GM18508 (cell line): ENCODE results near the gene XRCC1.
"Not testable (repeated sequence)": the region's sequence is repeated elsewhere in the genome, so short reads cannot be mapped to it uniquely, and the experiment has no call there.

Source experiments
- ATAC-seq: cut with Tn5 transposase; IDR thresholded peaks from one replicate; pipeline ENCODE4 v1.9.1; 2021; ENCODE audit warnings: moderate number of reproducible peaks; ENCODE audit not compliant: insufficient read depth, unreplicated experiment

Gene XRCC1

DNA sequence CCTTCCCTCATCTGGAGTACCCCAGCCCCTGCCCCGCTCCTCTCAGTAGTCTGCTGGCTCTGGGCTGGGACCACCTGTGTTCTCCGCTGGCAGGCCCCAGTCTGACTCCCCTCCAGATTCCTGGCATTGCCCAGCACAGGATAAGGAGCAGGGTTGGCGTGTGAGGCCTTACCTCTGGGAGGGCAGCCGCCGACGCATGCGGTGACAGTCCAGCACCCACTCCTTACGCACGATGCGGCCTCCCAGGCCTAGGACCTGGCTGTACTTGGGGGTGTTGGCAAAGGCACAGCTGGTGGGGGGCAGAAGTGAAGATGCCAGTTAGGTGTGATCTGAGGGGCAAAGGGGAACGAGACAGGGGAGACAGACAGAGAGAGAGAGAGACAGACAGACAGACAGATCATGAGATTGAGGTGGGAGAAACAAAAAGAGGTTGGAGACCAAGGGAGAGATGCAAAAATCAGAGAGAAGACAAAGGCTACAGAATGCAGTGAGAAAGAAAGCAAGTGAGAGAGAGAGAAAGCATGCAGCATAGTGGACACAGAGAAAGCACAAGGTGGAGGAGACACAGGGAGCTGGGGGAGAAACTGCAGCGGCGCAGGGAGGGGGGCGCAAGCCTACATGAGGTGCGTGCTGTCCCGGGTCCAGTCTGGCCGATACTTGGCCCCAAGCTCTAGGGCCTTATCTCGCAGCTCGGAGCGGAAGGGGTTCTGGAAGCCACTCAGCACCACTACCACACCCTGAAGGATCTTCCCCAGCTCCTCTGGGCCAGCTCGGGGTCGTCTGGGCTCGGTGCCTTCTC is 23.7 kb downstream of the XRCC1 start:
- no peak for ATAC-seq

DNA sequence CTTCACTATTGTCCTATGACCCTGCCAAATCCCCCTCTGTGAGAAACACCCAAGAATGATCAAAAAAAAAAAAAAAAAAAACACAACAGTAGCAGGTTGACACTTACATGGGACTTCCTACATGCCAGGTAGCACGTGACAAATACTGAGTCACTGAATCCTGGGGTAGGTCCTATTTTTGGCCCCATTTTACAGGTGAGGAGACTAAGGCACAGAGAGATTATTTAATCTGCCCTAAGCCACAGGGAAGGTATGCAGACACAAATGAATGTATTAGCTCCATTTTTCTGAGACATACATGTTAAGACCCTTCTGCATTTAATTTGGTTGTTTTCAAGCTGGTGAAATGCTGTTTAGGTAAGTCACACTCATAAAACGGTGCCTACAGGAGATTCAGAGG is 26.6 kb downstream of the XRCC1 start:
- no peak for ATAC-seq

DNA sequence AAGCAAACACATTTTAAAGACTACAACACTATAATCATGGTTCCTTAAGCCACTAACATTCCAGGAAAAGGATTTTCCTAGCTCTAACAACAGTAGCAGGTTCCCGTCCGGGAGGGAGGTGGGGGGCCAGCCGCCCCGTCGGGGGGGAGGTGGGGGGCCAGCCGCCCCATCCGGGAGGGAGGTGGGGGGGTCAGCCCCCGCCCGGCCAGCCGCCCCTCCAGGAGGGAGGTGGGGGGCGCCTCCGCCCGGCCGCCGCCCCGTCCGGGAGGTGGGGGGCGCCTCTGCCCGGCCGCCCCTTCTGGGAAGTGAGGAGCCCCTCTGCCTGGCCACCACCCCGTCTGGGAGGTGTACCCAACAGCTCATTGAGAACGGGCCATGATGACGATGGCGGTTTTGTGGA is 27.4 kb downstream of the XRCC1 start:
- not testable (repeated sequence) for ATAC-seq

DNA sequence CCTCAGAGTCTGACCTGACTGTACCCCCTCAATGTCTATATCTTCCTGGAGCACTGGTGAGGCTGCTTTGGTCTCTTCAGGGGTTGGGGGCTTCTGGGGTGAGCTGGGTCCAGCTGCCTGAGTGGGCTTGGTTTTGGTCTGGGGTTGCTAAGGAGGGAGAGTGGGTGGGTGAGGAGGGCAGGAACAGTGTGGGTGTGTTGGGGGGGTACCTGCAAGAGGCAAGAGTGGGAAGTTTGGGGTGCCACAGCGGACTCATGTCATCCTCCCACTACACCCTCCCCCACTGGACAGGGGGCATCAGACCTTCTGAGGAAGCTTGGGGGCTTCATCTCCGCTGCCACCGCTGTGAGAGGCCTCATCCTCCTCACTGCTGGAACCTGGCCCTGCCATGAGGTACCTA is 28.7 kb downstream of the XRCC1 start:
- ATAC-seq = no peak

DNA sequence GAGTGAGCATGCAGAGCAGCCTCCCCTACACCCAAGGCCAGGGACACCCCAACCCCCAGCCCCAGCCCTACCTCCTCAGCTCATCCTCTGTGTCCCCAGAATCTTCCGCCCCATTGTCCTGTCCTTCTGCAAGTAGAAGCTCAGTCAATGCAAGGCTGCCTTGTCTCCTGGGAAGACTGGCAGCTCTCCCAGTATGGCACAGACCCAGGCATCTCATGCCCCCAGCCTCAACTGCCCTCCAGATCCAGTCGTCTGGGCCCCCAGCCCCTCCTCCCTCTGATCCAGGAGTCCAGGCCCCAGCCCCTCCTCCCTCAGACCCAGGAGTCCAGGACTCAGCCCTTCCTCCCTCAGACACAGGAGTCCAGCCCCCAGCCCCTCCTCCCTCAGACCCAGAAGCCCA is 29.3 kb downstream of the XRCC1 start:
- ATAC-seq = no peak

DNA sequence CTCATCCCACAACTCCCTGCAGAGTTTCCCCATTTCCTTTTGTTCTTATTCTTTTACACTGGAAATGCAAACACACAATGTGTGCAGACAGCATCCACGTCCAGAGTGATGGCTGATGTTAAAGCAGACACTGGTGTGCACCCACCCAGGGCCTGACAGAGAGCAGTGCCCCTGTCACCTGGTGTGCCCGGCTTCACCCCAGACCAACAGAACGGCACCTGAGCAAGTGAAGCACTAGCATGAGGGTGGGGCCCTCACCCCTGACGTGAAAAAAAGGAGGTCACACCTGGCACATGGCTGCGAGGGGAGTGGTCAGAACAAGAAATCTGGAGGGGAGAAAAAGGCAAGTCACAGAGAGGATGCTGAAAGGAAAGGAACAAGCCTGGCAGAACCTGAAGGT is 30.1 kb downstream of the XRCC1 start:
- ATAC-seq = no peak

DNA sequence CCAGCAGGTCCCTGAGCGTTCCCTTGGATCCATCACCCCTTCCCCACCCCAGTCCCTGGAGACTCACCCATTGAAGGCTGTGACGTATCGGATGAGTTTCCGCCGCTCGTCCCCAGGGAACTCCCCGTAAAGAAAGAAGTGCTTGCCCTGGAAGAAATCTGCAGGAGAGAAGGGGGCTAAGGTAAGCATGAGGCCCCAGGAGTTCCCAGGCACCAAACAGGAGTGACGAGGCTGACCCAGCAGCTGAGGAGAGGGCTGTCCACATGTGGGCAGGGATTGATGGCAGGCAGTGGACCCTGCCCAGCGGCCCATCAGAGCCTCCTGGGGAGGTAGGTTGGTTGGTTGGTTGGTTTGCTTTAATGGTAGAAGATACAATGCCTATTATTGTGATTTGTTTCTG is 31.2 kb downstream of the XRCC1 start:
- ATAC-seq = no peak

DNA sequence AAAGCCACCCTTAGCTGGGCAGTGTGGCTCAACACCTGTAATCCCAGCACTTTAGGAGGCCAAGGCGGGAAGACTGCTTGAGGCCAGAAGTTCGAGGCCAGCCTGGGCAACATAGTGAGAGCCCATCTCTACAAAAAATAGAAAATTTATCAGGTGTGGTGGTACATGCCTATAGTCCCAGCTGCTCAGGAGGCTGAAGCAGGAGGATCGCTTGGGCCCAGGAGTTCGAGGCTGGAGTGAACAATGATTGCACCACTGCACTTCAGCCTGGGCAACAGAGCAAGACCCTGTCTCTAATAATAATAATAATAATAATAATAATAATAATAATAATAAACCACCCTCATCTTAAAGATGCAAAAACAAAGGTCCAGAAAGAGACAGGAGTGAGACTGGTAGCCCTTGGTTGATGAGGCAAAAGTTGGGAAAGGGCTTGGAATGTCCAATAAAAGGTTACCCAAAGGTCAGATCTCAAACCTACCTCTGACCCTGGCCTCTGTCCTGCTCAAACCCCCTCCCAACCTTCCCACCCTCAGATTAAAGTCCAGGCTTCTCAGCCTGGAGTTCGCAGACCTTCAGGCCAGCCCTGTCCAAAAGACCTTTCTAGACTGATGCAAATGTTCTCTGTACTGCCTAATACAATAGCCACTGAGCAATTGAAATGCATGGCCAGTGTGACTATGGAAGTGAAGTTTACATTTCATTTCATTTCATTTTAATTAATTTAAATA is 33.2 kb downstream of the XRCC1 start:
- ATAC-seq = no peak

DNA sequence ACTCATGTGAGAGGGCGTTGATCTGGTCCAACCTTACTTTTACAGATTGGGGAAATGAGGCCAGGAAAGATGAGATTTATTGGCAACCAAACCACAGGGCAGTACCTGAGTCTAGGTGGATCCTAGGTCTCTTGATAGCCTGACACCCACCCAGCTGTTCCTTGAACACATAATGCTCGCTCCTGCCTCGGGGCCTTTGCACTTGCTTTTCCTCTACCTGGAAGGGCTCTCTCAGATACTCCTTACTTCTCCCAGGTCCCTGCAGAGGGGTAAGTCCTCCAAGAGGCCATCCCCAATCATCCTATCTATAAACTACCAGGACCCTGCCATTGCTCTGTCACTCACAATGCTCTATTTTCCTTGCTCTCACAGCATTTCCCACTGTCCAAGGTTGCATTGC is 34.9 kb downstream of the XRCC1 start:
- ATAC-seq = no peak

DNA sequence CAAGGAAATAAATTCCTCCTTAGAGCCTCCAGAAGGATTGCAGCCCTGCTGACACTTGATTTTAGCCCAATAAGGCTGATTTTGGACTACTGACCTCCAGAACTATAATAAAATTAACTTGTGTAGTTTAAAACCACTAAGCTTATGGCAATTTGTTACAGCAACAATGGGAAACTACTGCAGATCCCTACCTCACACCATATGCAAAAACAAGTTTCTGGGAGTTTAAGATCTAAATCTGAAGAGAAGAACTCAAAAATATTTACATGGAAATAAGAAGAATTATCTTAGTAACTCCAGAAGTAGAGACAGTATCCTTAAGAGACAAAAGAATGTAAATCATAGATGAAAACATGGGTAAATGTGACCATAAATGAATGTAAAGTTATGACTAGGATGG is 36.4 kb downstream of the XRCC1 start:
- ATAC-seq = no peak

DNA sequence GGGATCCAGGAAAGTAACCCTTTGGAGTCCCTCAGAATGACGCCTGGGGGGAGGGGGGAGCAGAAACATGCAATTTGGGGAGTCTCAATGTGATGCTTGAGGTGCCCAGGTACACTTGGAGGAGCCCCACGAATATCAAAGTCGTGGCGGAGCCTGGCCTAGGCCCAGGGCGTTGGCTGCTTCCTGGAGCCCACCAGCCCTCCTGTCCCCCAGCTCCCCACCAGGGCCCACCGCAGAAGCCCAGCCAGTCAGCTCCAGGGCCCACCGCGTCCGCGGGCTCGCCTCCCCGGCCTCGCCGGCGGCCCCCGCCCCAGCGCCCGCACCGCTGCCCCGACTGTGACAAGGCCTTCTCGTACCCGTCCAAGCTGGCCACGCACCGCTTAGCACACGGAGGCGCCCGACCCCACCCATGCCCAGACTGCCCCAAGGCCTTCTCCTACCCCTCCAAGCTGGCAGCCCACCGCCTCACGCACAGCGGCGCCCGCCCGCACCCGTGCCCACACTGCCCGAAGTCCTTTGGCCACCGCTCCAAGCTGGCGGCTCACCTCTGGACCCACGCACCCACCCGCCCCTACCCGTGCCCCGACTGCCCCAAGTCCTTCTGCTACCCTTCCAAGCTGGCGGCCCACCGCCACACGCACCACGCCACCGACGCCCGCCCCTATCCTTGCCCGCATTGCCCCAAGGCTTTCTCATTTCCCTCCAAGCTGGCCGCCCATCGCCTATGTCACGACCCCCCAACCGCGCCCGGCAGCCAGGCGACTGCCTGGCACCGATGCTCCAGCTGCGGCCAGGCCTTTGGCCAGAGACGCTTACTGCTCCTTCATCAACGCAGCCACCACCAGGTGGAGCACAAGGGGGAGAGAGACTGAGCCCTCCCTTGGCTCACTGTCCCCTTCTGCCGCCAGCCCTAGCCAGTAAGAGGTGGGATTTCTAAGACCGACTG is 40.2 kb downstream of the XRCC1 start:
- ATAC-seq = no peak

DNA sequence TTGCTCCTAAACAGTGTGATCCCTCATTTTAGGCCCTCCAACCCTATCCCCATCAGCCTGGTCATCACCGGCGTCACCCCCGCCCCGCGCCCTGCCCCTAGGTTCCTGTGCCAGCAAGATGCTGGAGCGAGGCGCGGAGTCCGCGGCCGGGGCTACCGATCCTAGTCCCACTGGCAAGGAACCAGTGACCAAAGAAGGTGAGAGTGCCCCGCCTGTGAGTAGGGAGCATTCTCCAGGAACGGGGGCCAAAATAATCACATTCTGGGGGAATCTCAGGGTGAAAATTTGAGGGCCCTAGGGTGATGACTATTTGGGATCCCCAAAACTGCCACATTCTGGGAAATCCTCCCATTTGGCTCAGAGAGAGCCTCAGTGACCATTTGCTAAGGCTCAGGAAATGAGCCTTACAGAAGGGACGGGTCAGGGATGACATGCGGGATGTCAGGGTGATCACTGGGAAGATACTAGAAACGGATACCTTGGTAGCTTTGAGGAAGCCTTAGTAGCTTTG is 41.0 kb downstream of the XRCC1 start:
- ATAC-seq = no peak

DNA sequence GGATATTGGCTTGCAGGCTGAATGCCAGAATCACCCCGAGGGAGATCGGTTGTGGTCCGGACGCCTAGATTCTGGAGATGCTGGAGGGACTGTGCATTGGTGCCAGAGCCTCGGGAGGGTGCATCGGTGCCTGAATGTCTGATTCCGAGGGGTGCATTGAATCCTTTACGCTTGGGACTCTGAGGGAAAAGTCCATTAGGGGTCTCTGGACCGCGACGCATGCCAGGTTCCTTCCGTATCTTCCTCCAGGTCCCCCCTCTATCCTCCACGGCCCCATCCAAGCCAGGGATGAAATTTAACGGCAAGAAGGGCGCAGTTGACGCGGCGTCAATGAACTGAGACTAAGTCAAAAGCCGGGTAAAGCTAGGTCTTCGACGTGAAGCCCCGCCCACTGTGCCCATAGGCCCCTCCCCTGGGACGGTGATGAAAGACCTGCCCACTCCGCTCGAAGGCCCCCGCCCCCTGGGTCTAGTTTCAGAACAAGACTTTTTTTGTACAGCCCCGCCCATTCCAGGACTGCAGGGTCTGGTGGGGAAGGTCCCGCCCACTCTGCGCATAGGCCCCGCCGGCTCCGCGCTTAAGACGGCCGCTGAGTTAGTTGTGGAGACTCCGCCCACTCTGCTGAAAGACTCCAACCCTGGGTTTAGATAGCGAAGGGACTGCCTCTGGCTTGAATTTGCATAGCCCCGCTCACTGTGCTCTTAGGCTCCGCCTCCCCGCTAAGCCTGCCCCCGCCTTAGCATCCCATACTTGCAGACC is 41.6 kb downstream of the XRCC1 start:
- peak; percentile 37 for ATAC-seq

DNA sequence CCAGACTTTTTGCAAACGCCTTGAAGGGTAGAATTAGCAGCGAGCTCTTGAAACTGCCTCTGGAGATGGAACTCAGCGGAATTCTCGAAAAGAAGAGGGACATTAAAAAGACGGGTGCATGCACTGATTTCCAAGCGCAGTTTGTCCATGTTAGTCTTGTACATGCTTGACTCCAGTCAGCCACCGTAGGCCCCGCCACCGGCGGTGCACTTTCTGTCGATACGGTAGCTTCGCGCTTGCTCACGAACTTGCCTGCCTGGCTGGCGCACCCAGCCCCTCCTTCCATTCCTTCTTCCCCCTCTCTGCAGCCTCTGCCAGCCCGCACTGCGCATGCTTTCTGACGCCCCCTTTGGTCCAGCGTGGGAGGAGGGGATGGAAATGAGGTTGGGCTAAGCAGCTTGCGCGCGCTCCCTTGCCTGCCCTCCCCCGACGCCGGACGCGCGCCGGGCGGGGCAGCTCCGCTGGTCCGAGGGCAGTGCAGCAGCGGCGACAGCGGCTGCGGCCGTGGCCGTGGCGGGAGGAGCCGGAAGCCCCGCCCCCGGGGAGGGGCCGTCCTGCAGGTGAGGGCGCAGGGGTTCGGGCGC is 42.3 kb downstream of the XRCC1 start, which contains the start of gene ZNF575:
ZNF575 (plus strand) TSS at position 227 of the 584 bp plus-strand sequence. CDS start 1,235 bp downstream, outside the sequence.
- ATAC-seq = no peak

DNA sequence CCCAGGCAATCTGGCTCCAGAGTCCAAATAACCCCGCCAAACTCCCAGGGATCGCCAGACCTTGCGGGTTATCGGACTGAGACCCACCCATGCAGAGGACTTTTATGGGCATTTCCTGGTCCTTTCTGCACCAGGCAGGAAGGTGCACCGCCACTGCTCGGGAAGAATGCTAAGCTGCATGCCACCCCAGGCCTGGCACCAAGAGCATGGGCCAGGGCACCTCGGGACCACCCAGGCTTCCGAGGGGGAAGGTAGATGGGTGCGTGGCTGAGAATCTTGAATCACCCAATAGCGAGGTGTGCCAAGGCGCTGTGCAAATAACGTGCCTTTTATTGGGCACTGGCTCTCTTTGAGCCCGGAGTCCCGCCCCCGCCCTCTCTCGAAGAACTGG is 42.8 kb downstream of the XRCC1 start:
- no peak for ATAC-seq

DNA sequence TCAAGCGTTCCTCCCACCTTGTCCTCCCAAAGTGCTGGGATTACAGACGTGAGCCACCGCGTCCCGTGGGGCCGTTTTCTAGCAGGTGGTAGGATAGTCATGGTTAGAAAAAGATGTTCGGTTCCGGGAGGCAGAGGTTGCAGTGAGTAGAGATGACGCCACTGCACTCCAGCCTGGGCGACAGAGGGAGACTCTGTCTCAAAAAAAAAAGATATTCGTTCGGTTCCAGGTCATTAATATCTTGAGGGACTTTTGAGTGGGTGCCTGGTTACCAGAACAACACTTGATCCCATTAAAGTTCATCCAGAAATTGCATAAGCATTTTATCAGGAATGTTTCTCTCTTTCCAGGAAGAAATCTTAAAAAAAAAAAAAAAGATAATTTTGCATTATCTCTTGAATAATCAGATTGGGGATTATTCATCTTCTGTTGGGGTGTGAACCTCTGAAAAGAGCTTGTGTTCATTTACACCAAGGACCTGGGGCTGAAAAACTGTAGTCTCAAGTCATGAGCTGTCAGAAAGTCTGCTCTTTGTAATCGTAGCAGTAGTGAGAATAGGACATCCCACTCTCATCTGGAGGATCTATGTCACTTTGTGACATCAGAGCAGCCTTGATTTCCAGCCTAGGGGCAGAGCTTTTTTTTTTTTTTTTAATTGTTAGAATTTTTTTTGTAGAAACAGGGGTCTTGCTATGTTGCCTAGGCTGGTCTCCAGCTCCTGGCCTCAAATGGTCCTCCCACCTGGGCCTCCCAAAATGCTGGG is 47.3 kb downstream of the XRCC1 start:
- ATAC-seq = no peak

DNA sequence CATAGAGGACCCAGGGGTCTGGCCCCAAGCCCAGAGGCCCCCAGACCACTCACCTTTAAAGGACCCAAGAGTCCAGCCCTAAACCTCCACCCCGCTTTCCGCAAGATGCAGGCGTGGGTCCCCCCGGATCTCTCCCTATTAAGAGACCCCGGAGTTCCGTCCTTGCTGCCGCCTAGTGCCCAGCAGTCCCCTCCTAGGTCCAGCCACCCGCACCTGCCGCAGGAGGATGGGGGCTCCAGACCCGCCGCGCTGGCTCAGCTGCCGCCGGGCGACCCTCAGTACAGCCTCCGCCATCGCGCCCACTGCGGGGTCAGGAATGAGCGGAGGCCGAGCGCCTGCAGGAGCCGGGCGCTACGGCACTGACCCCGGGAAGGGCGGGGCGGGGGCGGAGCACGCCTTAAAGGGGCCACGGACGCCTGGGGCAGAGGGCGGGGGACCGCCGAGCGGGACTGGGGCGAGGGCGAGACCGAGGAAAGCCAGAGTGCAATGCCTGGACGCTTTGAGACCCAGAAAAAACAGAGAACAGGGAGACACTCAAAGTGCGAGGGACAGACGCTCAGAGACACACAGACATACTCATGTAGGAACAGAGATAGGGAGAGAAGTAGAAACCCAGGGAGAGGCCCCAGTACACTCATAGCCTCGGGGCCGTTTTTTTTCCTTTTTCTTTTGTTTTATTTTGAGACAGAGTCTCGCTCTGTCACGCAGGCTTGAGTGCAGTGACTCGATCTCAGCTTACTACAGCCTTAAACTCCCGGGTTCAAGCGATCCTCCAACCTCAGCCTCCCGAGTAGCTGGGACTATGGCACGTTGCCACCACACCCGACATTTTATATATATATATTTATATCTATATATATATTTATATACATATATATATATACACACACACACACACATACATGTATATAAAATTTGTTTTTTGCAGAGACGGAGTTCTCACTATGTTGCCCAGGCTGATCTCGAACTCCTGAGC is 48.2 kb downstream of the XRCC1 start, which contains the start of gene ETHE1:
ETHE1 (minus strand) TSS at position 318 of the 976 bp plus-strand sequence; CDS start at position 294, 24 bp downstream.
- ATAC-seq = no peak
